Urinary bladder (tissue), 4 donors: ENCODE measurements around the gene PIP5K1B. TPM values are rescaled to one million over a fixed set of nuclear protein-coding genes. Genes with fewer than 3 reads are reported as not detected.

Experiments used
- DNase-seq: peaks from one replicate; pipeline ENCODE4 v3.0.0-alpha.2; 2015; ENCODE audit errors: extremely low spot score
- H3K27ac ChIP-seq: one replicate; pipeline ENCODE4 v1.5.1; 2013; ENCODE audit warnings: low read depth, mild to moderate bottlenecking, moderate library complexity
- H3K36me3 ChIP-seq: one replicate; pipeline ENCODE4 v1.6.1; 2013; ENCODE audit warnings: mild to moderate bottlenecking, moderate library complexity; ENCODE audit not compliant: insufficient read depth
- H3K4me1 ChIP-seq: one replicate; pipeline ENCODE4 v1.6.1; 2013; ENCODE audit warnings: mild to moderate bottlenecking, moderate library complexity; ENCODE audit not compliant: insufficient read depth
- H3K4me3 ChIP-seq: one replicate; pipeline ENCODE4 v1.5.1; 2013; ENCODE audit warnings: low read depth, low read length
- WGBS: extraction: QIAGEN DNeasy Blood & Tissue Kit; methylation state at CpG from one replicate; pipeline ENCODE4 v1.1.7; 2013; 5-methylcytosine and 5-hydroxymethylcytosine counted together
- polyA plus RNA-seq: library from polyadenylated mRNA; stranded (reverse); fragments of 200-250 nt; gene quantifications from one replicate; pipeline ENCODE4 v1.2.3, GENCODE V29; 2013
- total RNA-seq: library from RNA; depleted of rRNA; stranded (reverse); fragments of >200 nt; gene quantifications from one replicate; pipeline ENCODE4 v1.2.3, GENCODE V29; 2014
- donor health status: healthy with polysubstance abuse.
- donor health status: healthy.

Gene PIP5K1B
- total and polyA plus RNA-seq, 2 donors, result 3.1 to 6.4 TPM

DNA sequence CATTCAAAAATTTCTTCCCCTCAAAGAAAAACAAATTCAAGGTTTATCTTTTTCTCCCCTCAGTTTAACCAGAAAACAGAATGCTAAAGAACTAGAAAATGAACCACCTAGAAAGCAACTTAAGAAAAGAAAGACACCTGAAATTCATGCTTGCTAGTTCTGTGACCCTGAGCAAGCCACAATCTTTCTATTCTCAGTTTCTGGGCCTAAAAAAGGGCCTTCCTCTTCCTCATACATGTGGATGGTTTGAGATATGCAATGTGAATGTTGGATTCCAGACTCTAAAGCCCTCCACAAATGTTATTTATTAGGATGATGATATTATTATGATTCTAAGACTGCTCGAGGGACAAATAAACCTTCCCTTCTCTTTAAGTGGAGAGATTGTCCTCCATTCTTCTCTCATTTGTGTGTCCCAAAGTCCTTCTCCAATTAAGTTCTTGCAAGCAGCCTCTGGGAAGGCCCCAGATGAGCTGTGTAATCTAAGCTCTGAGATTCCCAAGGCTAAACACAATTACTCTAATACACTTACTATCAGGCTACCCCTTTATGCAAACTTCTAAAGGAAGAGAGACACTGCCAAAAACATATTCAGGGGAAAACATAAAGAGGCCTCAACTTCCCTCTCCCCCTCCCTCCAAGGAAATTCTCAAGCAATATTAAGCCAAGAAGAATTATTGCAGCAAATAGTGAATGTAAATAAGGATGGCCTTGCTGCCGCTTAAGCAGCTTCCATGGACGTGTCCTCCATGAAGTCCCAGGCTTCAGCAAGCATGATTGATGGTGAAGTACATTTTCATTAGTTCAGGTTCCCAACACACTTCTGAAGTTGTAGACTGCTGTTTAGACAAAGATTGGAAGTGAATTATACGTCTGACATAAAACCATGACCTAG, 228.6 kb downstream of the PIP5K1B start:
- DNase-seq, result no peak
- Histone ChIP-seq H3K27ac (no peak overlapping the region), H3K36me3 (no peaks in the 10 kb centered on the region), H3K4me3 (no peak overlapping the region), H3K4me1 (no peaks in the 10 kb centered on the region)
- 49% methylated on average over 4 of the region's 4 CpGs for WGBS

DNA sequence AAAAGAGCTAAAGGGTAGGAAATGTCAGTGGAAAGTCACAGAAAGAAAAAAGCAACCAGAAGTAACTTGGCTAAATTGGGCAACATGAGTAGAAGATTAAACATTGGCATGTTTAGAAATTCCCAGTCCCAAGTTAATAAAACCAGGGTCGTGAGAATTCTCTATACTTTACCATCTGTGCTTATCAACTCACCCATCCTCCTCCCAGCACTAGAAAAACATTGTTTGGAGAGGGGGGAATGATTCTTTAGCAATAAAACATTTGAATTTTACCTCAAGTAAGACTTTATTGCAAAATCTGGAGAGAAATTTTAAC, 229.2 kb downstream of the PIP5K1B start:
- Histone ChIP-seq H3K4me3 (no peak overlapping the region), H3K36me3 (no peaks in the 10 kb centered on the region), H3K27ac (no peak overlapping the region), H3K4me1 (no peaks in the 10 kb centered on the region)
- 26% methylated on average over 1 of the region's 1 CpG for WGBS
- no peak for DNase-seq

DNA sequence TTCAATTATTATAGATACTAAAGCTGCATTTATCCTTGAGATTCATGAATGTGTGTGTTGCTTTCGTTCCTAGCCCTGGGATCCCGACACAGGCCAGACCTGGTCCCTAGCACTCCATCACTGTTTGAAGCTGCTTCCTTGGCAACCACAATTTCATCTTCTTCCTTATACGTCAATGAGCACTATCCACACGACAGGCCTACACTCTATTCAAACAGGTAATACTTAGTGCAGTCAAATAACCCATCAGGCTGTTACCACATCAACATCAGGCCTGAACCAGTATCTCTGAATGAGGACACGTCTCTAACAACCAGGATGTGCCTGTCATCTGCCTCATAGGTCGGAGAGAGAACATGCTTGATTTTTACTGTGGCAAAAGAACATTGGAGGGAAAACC, 235.5 kb downstream of the PIP5K1B start:
- DNase-seq, result no peak
- WGBS, result 91% methylated on average over 6 of the region's 6 CpGs
- Histone ChIP-seq H3K4me3 (no peak overlapping the region), H3K4me1 (no peaks in the 10 kb centered on the region), H3K36me3 (no peaks in the 10 kb centered on the region), H3K27ac (no peak overlapping the region)

DNA sequence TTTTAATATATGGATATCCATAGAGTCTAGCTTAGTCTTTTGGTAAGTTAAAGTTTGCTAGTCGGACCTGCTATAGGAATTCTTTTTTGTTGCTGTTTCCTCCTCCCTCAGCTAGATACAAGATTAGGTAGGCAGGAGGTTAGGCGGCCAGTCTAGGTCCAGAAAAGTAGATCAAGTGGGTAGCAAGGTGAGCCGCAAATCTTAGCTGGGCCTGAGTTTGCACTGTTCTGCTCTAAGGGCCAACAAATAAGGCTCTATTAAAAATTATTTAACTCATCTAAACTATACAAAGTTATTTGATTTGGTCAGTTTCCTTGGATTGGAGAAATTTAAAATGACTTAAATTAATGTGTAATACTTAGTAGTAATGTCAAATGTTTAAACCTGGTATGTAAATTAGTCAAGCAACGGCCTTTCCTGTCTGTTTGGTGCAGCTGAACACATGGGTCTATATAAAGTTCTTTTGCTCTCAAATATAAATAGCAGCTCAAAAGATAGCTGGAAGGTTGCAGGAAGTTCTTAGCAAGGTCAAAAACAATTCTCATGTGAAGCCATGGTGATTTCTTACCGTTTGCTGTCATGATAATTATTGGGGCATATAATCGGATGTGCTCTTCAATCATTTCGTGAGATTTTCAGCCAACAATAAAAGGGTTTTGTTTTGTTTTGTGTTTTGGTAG, 236.9 kb downstream of the PIP5K1B start:
- H3K36me3 ChIP-seq, result no peaks in the 10 kb centered on the region
- 85% methylated on average over 7 of the region's 7 CpGs for WGBS
- H3K4me1 ChIP-seq, result no peaks in the 10 kb centered on the region
- H3K4me3 ChIP-seq, result no peak overlapping the region
- H3K27ac ChIP-seq, result no peak overlapping the region
- DNase-seq, result no peak

DNA sequence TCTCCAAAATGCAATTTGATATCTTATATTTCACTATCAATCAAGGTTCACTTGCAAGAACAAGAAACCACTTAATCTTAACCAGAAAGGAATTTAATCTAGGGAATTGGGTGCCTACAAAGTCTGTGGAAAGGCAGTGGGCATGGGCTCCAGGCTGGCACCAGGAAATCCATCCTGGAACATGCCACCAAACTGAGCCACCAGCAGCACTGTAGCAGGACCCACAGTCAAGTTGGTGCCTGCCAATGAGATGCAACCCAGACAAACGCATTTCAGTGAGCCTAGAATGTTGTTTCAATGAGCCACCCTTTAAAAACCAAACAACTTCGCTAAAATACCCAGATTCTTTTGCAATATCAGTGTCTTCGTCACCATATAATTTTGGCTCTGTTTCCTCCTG, 237.8 kb downstream of the PIP5K1B start:
- no peak overlapping the region for H3K27ac ChIP-seq
- H3K4me1 ChIP-seq, result no peaks in the 10 kb centered on the region
- H3K4me3 ChIP-seq, result no peak overlapping the region
- no peaks in the 10 kb centered on the region for H3K36me3 ChIP-seq
- DNase-seq, result no peak
- WGBS, result 75% methylated on average over 3 of the region's 3 CpGs

DNA sequence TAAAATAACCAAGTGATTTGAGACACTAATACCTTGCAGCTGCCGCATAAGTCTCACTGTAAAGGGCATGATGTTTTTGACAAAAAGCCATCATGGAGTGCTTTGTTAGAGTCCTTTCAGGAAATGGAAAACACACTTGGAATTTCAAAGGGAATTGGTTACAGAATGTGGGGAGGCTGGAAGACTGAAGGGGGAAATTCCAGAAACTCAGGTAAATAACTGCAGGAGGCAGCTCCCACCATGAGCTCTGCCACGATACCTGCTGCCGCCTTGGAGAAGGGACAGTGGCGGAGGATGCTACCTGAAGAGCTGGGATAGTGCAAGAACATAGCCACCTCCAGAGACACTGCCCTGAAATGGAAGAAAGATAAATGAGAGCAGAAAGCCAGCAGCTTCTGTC, 242.0 kb downstream of the PIP5K1B start:
- no peak overlapping the region for H3K27ac ChIP-seq
- no peak for DNase-seq
- H3K36me3 ChIP-seq, result no peaks in the 10 kb centered on the region
- H3K4me3 ChIP-seq, result no peak overlapping the region
- H3K4me1 ChIP-seq, result no peaks in the 10 kb centered on the region
- WGBS, result 96% methylated on average over 4 of the region's 4 CpGs

DNA sequence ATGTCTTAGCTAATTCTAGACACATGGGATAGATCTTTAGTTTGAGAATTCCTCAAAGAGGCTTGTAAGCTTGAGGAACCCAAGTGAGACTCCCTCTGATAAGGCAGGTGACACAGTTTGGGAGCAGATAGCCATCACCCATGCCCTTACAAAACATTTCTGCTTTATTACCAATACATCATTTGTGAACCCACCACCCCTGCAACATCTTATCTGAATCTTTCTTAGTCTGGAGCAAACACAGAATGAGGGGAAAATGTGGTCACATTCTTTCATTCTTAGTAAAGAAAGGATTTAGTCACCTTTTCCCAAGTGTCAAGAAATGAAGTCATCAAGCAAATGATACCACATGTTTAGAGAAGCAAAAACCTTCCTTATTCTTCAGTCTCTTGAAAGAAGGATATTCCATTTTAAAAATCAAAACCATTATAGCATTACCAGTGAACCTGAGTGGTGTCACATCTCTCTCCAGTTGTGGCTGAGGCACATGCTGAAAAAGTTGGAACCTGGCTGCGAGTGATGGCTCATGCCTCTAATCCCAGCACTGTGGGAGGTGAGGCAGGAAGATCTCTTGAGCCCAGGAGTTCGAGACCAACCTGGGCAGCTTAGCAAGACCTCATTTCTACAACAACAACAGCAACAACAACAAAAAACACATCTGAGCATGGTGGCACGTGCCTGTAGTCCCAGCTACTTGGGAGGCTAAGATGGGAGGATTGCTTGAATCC, 243.0 kb downstream of the PIP5K1B start:
- DNase-seq, result no peak
- H3K36me3 ChIP-seq, result no peaks in the 10 kb centered on the region
- H3K4me1 ChIP-seq, result no peaks in the 10 kb centered on the region
- H3K4me3 ChIP-seq, result no peak overlapping the region
- H3K27ac ChIP-seq, result no peak overlapping the region
- WGBS, result 90% methylated on average over 3 of the region's 3 CpGs

DNA sequence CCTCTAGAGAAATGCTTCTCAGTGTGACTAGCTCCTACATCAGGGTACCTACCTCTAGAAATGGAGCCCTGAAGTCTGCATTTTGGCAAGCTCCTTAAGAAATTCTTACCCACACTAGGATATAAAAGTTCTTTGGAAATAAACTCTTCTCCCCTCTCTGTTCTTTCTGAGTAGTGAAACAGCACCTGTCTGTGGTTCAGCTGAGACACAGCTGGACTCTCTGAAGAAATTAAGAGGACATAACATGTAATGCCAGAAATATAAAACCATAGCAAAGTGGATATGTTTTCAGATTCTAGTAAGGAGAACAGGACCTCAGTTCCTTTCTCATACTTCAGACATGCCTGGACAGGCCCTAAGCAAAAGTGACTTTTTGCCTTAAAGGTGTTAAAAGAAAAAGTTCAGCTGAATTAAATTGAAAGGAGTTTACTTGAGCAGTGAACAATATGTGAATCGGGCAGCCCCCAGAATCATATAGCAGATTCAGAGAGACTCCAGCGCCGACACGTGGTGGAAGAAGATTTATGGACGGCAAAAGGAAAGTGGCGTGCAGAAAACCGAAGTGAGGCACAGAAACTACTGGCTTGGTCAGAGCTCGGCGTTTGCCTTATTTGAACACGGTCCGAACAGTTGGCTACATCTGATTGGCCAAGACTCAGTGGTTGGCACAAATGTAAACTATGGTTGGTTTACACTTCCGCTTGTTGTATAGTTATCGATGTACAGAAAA, 244.4 kb downstream of the PIP5K1B start:
- Histone ChIP-seq H3K27ac (no peak overlapping the region), H3K36me3 (no peaks in the 10 kb centered on the region), H3K4me3 (no peak overlapping the region), H3K4me1 (no peaks in the 10 kb centered on the region)
- DNase-seq, result no peak
- 71% methylated on average over 13 of the region's 13 CpGs for WGBS

DNA sequence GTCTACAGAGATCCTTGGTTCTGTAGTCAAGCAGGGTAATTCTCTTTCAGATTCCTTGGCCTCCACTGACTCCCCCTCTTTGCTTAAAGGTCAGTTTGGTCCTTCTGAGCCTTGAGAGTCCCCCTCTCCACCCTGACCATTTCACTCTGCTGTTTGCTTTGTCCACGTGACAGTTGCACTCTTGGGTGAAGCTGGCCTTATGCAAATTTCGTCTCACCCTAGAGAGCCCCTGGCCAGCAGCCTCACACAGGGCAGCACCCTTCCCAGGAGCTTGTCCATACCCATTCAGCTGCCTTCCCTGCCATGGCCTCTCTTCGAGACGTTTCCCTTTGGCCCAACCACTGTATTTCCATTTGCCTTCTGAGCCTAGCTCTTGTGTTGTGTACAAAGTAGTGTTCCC, 245.1 kb downstream of the PIP5K1B start:
- no peaks in the 10 kb centered on the region for H3K36me3 ChIP-seq
- no peak overlapping the region for H3K4me3 ChIP-seq
- no peak for DNase-seq
- H3K4me1 ChIP-seq, result no peaks in the 10 kb centered on the region
- 84% methylated on average over 4 of the region's 4 CpGs for WGBS
- no peak overlapping the region for H3K27ac ChIP-seq

DNA sequence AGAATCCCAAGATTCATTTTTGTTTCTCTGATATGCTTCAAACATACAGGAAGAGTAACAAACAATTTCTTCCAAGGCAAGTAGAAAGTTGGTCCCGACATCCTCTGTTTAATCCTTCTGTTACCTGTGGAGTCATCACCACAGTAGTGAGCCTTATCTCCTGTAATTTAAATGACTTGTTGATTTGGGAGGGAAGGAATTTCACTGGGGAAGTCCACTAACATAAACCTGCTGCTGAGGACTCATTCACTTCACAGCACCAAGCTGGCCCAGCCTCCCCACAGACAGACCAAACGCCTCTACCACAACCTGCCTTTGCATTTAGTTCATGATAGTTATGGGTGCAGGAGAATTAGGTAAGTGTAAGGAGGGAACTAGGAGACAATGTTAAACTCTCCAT, 245.6 kb downstream of the PIP5K1B start:
- no peak for DNase-seq
- Histone ChIP-seq H3K36me3 (no peaks in the 10 kb centered on the region), H3K4me3 (no peak overlapping the region), H3K27ac (no peak overlapping the region), H3K4me1 (no peaks in the 10 kb centered on the region)
- WGBS, result 81% methylated on average over 2 of the region's 2 CpGs

DNA sequence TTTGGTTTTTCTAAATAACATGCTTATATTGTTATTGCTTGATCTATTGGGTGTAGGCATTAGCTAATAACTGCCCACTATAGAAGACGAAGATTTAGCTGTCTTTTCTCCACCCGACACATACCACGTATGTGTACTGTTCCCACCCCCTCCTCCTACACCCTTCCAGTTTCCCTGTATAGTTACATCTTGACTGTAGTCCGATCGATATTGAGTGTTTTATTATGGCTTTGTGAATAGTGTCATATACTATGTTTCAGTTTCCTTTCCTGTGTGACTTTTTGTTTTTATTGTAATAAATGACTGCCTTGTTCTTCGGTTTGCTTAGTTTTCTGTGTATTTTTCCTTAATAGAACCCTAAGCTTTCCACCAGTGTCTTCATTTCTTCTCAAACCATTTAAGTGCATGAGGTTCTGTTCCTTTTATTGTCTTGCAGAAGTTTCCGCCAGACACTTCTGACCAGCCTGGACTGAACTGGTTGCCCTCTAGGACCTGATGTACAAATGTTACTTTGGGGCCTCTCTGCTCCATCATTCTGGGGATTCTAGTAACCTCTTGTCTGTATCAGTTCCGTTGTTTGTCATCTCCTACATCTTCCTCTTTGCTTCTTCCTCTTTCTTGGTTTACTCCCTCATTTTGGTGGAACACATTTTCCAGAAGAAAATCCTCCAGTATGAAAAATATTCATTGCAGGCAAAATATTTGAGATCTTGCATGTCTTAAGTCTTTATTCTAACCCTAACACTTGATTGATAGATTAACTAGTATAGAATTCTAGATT, 247.0 kb downstream of the PIP5K1B start:
- Histone ChIP-seq H3K4me3 (no peak overlapping the region), H3K36me3 (no peaks in the 10 kb centered on the region), H3K27ac (no peak overlapping the region), H3K4me1 (no peaks in the 10 kb centered on the region)
- no peak for DNase-seq
- WGBS, result 88% methylated on average over 8 of the region's 8 CpGs

DNA sequence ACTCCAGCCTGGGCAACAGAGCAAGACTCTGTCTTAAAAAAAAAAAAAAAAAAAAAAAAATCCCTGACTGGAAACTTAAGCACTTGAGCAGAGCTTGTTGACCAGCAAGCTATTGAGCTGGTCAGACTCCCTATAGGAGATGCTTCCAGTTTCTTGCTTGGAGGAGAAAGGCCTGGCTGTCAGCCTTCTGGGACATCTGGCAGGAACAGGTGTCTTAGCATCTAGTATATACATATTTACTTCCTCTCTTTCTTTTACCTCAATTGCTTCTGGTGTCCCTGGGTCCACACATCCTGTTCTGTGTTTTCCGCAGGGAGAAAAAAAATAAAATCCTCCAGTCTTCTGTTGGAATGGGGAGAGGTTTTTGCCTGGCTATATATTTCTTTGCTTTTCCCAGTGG, 248.7 kb downstream of the PIP5K1B start:
- Histone ChIP-seq H3K27ac (no peak overlapping the region), H3K36me3 (no peaks in the 10 kb centered on the region), H3K4me3 (no peak overlapping the region), H3K4me1 (no peaks in the 10 kb centered on the region)
- no peak for DNase-seq
- 85% methylated on average over 1 of the region's 1 CpG for WGBS

DNA sequence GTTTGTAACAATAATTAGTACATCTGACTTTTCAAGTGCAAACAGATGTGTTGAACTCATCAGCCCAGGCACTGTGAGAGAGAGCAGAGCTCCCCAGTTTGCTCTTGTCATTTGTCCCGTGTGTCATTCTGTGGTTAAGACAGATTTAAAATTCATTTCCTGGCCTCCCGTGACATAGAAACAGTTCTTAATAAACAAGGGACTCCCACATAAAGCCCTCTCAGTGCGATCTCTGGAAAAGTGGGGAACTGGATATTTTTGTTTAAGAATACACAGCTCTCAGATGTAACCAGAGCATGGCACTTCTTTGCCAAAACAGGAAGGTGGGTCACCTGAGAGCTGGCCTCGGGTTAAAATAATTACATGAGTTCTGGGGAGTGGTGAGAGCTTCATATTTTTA, 250.3 kb downstream of the PIP5K1B start:
- DNase-seq, result no peak
- Histone ChIP-seq H3K4me3 (no peak overlapping the region), H3K27ac (no peak overlapping the region), H3K36me3 (no peaks in the 10 kb centered on the region), H3K4me1 (no peaks in the 10 kb centered on the region)
- WGBS, result 26% methylated on average over 4 of the region's 4 CpGs
